ENCODE results near the gene LNPK.

The LNPK gene, protein sequence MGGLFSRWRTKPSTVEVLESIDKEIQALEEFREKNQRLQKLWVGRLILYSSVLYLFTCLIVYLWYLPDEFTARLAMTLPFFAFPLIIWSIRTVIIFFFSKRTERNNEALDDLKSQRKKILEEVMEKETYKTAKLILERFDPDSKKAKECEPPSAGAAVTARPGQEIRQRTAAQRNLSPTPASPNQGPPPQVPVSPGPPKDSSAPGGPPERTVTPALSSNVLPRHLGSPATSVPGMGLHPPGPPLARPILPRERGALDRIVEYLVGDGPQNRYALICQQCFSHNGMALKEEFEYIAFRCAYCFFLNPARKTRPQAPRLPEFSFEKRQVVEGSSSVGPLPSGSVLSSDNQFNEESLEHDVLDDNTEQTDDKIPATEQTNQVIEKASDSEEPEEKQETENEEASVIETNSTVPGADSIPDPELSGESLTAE

DNA sequence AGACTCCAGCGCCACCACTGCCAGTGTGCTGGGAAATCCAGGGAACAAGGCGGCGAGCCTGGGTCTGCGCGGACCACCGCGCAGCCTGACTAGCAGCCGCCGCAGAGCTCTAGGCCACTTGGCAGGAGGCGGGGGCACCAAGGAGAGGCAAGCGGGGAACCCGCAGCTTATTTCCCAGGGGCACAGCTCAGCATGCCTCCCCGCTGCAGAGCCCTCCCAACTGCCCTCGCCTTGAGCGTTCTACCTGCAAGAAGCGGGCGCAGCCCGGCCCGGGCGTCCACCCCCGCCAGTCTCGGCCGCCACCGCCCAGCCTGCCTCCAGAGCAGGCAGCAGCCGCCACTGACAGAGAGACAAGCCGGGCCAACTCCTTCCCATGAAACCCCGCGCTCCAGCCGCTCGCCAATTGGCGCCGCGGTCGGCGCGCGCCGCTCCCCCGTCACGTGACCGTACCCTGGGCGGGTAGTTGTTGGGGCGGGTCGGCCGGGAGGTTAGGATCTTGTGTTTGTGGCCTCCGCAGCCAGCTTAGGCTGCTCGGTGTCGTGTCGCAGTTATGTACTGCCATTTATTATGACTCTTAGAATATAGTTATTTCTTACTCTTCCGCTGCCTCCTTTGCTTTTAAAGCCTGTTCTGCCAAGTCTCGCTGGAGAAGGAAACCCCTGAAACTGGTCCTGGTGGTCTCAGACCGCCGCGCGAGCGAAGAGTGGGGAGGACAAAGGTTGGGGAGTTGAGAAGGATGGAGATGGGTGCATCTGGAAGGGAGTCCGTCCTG, at the start of gene LNPK:
Gene LNPK (minus strand): TSS at position 352 of the 772 bp plus-strand sequence. CDS start 6,683 bp downstream, outside the sequence.
- Mint-ChIP-seq H3K36me3 (no peaks in the 10 kb centered on the region), H3K4me3 (peak within 1 kb of the TSS; percentile 93), H3K27ac (peak within 1 kb of the TSS; percentile 71), H3K27me3 (peaks cover 1% of the 10 kb centered on the region), H3K9me3 (no peaks in the 10 kb centered on the region), H3K4me1 (peaks cover 13% of the 10 kb centered on the region)
- DNase-seq (ENCODE audit: low spot score in 2 of 2) = peak; percentile 84 to 86
- peak; percentile 91 for ATAC-seq (ENCODE audit: low read depth)

DNA sequence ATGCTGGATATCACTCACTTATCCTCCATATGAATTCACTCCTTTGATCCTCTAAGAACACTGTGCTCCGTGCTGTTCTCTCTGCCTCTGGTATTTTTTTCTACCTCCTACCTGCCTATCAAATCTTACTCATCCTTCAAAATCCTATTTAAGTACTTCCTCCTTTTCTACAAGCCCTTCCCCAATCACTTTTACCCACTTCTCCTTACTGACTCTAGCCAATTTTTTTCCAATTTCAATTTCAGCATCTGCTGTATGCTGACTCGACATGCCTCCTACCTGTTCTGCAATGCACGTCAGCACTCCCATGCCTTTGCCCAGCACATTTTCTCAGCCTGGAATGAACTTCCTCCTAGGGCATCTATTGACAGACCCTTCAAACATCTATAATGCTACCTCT, 37.3 kb upstream of the LNPK start:
- Mint-ChIP-seq H3K27ac (no peak overlapping the region), H3K36me3 (peaks cover 1% of the 10 kb centered on the region), H3K4me1 (peaks cover 4% of the 10 kb centered on the region), H3K9me3 (peaks cover 3% of the 10 kb centered on the region), H3K4me3 (no peak overlapping the region), H3K27me3 (peaks cover 5% of the 10 kb centered on the region)
- no peak for ATAC-seq (ENCODE audit: low read depth)
- DNase-seq (ENCODE audit: low spot score in 2 of 2) = no peak

DNA sequence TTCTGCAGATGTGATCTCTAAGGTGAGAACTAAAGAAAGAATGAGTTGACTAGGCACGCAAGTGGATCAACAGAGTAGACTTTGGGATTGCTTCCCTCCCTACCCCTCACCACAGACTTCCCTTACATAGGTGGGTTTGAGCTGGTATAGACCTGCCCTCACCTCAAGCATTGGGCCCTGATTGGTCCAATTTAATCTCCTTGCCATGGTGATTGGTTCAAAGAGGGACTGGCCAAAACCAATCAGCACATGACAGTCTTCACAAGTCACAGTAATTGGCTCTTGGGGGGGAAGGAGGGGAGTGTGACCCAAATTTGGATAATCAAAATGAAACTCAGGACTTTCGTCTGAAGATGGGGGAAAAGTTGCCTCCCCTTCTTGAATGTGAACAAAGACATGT, 36.6 kb upstream of the LNPK start:
- Mint-ChIP-seq H3K4me3 (no peak overlapping the region), H3K27ac (no peak overlapping the region), H3K4me1 (peaks cover 4% of the 10 kb centered on the region), H3K36me3 (peaks cover 1% of the 10 kb centered on the region), H3K27me3 (peaks cover 5% of the 10 kb centered on the region), H3K9me3 (peaks cover 2% of the 10 kb centered on the region)
- ATAC-seq (ENCODE audit: low read depth) (no peak), DNase-seq (ENCODE audit: low spot score in 2 of 2) (no peak)

DNA sequence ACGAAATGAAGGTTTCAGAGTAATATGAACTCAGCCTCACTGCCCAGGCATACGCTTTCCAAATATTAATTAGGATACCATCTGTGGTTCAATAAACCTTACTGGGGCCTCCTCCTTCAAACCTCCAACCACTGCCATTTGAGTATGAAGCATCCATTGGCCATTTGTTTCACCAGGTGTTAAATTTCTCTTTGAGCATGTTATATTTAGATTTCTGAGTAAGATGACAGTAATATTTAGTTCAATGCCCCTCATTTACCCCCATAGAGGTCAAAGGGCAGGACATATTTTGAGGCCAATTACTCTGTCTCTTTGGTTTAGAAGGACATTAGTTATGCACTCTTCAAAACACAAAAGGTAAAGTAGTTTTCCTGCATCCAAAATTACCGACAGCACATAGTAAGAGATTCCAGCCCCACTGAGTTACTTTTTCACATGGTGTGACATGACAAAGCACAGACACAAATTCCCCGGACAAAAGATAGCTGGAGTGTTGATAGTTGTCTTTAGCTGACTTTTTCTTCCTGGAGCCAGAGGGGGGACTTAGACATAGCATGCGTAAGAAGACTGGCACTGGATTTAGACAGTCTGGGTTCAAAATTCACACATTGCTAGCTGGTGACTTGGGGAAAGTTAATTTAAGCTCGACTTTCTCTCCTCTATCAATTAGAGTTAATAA, 33.1 kb upstream of the LNPK start:
- Mint-ChIP-seq H3K4me3 (no peak overlapping the region), H3K9me3 (no peaks in the 10 kb centered on the region), H3K27ac (no peak overlapping the region), H3K4me1 (peaks cover 4% of the 10 kb centered on the region), H3K27me3 (no peaks in the 10 kb centered on the region), H3K36me3 (no peaks in the 10 kb centered on the region)
- ATAC-seq (ENCODE audit: low read depth) (no peak), DNase-seq (ENCODE audit: low spot score in 2 of 2) (no peak)

DNA sequence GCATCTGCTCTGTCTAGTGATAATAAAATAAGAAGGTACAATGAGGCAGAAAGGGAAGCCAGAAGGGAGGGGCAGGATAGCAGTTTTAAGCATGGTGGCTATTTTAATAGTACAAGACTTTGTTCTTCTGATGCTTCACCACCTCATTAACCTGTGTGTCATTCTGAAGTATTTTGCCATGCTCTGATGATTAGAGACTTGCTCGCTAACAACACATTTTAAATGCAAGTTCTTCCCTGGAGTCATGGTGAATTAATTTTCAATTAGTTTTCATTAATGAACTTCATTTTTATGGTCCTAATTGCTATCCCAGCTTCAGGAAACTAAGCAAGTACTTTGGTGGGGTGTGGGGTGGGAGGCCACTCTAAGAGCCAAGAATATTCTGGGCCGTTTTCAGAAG, 25.7 kb upstream of the LNPK start:
- H3K27ac Mint-ChIP-seq = no peak overlapping the region
- peaks cover 4% of the 10 kb centered on the region for H3K27me3 Mint-ChIP-seq
- H3K4me1 Mint-ChIP-seq = no peaks in the 10 kb centered on the region
- no peak overlapping the region for H3K4me3 Mint-ChIP-seq
- H3K9me3 Mint-ChIP-seq = no peaks in the 10 kb centered on the region
- H3K36me3 Mint-ChIP-seq = no peaks in the 10 kb centered on the region
- ATAC-seq (ENCODE audit: low read depth) (no peak), DNase-seq (ENCODE audit: low spot score in 2 of 2) (no peak)

DNA sequence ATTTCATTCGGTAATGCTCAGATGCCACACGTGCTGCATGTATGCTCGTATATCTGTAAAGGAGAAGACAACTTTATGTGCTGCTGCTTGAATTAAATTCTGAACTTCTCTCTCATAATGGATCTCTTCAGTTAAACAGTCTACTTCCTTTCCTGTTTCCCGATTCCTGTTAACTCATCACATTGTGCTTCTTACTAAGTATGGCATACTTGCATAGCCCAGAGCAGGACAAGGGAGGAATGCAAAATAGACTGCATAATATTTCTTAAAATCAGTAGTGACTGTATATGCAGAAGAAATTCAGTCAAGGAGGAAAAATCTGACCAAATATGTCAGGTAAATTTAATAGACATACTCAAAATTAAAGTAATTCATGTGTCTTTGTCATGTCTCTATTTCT, 23.9 kb upstream of the LNPK start:
- no peak for DNase-seq (ENCODE audit: low spot score in 2 of 2)
- Mint-ChIP-seq H3K36me3 (no peaks in the 10 kb centered on the region), H3K4me3 (no peak overlapping the region), H3K9me3 (no peaks in the 10 kb centered on the region), H3K27me3 (peaks cover 6% of the 10 kb centered on the region), H3K27ac (no peak overlapping the region), H3K4me1 (no peaks in the 10 kb centered on the region)
- ATAC-seq (ENCODE audit: low read depth) = no peak

DNA sequence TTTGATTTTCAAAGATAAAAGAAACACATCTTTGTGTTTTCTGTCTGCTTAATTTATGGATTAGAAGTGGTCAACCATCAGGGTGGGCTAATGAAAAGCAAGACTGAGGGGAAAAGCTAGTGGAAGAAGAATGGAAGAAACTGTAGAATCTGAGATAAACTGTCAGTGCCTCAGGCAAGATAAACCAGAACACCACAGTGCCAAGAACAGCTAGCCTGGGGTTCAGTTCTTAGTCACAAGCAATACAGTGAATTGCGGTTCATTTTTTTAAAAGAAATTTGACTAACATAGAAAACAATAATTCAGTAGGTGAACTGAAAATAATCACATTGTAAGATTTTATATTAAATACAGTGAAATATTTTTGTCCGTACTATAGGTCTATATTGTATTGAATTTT, 22.0 kb upstream of the LNPK start:
- peaks cover 11% of the 10 kb centered on the region for H3K27me3 Mint-ChIP-seq
- H3K4me1 Mint-ChIP-seq = no peaks in the 10 kb centered on the region
- no peak for ATAC-seq (ENCODE audit: low read depth)
- no peak overlapping the region for H3K4me3 Mint-ChIP-seq
- H3K36me3 Mint-ChIP-seq = peaks cover 4% of the 10 kb centered on the region
- no peak for DNase-seq (ENCODE audit: low spot score in 2 of 2)
- H3K27ac Mint-ChIP-seq = no peak overlapping the region
- no peaks in the 10 kb centered on the region for H3K9me3 Mint-ChIP-seq

DNA sequence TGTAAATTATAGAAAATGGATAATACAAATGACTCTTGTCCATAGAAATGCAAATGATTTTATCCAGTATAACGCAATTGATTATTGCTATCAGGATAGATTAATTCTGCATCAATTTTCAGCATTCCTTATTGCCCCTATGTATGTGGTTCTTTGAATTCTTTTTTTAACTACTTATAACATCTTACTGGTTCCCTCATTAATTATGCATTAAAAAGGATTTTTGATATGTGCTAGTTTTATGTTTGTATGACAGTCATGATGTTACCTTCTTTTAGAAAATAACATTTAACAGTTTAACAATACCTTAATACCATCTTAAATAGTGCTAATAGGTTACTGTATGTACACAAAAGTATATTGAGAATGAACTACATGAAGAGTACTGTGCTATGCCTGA, 20.0 kb upstream of the LNPK start:
- no peaks in the 10 kb centered on the region for H3K9me3 Mint-ChIP-seq
- H3K4me1 Mint-ChIP-seq = no peaks in the 10 kb centered on the region
- no peak overlapping the region for H3K27ac Mint-ChIP-seq
- H3K4me3 Mint-ChIP-seq = no peak overlapping the region
- H3K36me3 Mint-ChIP-seq = peaks cover 4% of the 10 kb centered on the region
- no peak for ATAC-seq (ENCODE audit: low read depth)
- no peak for DNase-seq (ENCODE audit: low spot score in 2 of 2)
- peaks cover 13% of the 10 kb centered on the region for H3K27me3 Mint-ChIP-seq

DNA sequence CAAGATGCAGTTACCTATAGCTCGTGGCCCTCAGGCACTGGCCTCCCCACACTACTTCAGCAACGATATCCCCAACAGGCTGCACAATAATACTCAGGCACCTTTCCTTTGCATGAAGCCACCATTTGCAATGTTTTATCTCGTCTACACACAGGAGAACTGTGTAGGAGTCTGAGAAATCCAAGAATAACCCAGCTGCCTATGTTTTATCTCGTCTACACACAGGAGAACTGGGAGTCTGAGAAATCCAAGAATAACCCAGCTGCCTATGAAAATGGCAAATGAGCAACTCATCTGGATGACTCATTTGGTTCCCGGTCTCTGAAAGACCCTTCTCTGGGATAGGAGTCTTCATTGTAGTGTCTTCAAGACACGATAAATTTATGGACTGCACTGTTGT, 18.3 kb upstream of the LNPK start:
- Mint-ChIP-seq H3K4me1 (no peaks in the 10 kb centered on the region), H3K27me3 (peaks cover 13% of the 10 kb centered on the region), H3K36me3 (peaks cover 4% of the 10 kb centered on the region), H3K9me3 (no peaks in the 10 kb centered on the region), H3K27ac (no peak overlapping the region), H3K4me3 (no peak overlapping the region)
- no peak for DNase-seq (ENCODE audit: low spot score in 2 of 2)
- ATAC-seq (ENCODE audit: low read depth) = no peak

DNA sequence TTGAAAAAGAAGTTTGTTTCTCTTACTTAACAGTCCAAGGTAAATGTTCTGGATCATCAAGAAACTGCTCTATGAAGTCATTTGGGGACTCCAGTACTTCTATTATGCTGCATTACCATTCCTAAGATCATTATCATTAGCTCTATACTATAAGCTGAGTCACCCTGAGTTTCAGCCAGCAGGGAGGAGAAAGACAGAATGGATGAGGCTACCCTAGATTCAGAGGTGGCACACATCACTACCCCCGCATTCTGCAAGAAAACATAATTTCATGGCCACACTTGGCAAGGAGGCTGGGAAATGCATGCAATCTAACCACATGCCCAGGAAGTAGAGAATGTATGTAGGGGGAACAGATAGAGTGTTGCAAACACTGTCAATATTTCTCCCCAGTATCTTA, 16.6 kb upstream of the LNPK start:
- Mint-ChIP-seq H3K4me1 (no peaks in the 10 kb centered on the region), H3K9me3 (no peaks in the 10 kb centered on the region), H3K27ac (no peak overlapping the region), H3K27me3 (peaks cover 14% of the 10 kb centered on the region), H3K4me3 (no peak overlapping the region), H3K36me3 (peaks cover 4% of the 10 kb centered on the region)
- ATAC-seq (ENCODE audit: low read depth) (no peak), DNase-seq (ENCODE audit: low spot score in 2 of 2) (no peak)

DNA sequence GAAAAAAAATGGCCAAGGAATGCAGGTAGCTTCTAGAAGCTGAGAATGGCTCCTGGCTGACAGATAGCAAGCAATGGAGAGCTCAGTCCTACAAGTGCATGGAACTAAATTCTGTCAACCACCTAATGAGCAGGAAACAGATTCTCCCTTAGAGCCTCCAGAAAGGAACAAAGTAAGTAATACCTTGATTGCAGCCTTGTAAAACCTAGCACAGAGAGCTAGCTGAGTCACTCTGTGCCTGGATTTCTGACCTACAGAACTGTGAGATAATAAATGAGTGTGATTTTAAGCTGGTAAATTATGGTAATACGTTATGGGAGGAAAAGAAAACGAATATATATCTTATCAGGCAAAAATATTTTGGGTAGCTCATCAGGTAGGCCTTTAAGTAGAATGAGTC, 7.4 kb upstream of the LNPK start:
- no peak for DNase-seq (ENCODE audit: low spot score in 2 of 2)
- no peaks in the 10 kb centered on the region for H3K9me3 Mint-ChIP-seq
- peaks cover 3% of the 10 kb centered on the region for H3K27me3 Mint-ChIP-seq
- H3K27ac Mint-ChIP-seq = no peak overlapping the region
- no peaks in the 10 kb centered on the region for H3K36me3 Mint-ChIP-seq
- H3K4me1 Mint-ChIP-seq = no peaks in the 10 kb centered on the region
- no peak for ATAC-seq (ENCODE audit: low read depth)
- no peak overlapping the region for H3K4me3 Mint-ChIP-seq

DNA sequence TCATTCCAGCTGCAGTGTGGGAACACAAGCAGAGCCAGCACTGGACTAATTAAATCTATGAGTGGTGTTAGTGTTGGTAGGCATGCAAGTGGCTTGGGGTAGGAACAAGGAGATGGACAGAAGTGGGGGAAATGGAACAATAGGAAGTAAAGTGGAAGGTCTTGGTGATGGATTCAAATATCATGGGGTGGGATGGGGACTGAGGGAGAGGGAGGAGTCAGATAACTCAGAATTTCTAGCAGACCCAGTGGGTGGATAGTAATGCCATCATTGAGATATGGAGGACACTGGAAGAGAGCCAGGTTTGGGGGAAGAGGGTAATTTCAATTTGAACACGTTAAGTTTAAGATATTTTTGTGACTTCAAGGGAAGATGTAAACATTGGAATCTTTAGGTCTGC, 2.9 kb upstream of the LNPK start:
- Mint-ChIP-seq H3K9me3 (no peaks in the 10 kb centered on the region), H3K27me3 (peaks cover 1% of the 10 kb centered on the region), H3K27ac (no peak overlapping the region), H3K36me3 (no peaks in the 10 kb centered on the region), H3K4me3 (no peak overlapping the region), H3K4me1 (peaks cover 8% of the 10 kb centered on the region)
- ATAC-seq (ENCODE audit: low read depth) = no peak
- DNase-seq (ENCODE audit: low spot score in 2 of 2) = no peak

DNA sequence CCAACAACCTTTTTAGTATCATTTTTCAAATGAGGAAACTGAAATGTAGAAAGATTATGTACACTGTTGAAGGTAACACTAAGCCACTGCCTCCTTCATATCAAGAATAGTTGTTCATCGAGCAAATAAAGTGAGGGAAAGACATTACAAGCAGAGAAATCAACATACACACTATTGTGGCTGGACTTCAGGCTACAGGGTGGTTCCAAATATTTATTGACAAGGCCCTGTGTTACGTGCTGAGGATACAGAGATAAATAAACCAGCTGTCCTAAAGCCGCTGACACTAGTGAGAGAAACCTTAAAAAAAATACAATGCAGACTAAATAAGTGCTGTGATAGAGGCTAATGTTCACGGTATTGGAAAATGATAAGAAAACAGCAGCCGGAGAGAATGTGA, 1.9 kb upstream of the LNPK start:
- no peak overlapping the region for H3K27ac Mint-ChIP-seq
- H3K36me3 Mint-ChIP-seq = no peaks in the 10 kb centered on the region
- no peaks in the 10 kb centered on the region for H3K9me3 Mint-ChIP-seq
- DNase-seq (ENCODE audit: low spot score in 2 of 2) = no peak
- no peak overlapping the region for H3K4me3 Mint-ChIP-seq
- no peak for ATAC-seq (ENCODE audit: low read depth)
- peaks cover 1% of the 10 kb centered on the region for H3K27me3 Mint-ChIP-seq
- H3K4me1 Mint-ChIP-seq = peaks cover 13% of the 10 kb centered on the region

DNA sequence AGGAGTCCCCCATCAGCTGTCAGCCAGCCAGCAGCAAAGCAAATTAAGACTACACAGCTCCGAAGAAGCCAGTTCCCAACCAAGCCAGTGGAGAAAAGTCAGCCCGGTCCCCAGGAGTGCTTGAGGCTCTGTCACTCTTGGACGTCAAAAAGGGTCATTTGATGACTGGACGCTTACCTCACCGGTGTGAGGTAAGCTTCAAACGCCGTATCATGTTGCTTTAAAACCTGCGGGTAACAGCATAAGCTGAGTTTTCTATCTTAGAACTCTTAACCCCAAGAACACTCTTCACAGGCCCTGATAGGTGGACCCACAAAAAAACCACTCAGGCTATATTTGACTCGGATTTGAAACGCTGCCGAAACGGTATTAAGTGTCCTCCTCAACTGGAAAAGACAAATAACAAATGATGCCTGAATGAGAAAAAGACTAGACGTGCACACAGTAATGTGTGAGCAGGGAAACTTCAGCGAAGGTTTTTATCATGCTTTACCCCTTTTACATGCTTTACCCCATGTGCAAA, 682 bp upstream of the LNPK start:
- no peak for ATAC-seq (ENCODE audit: low read depth)
- peaks cover 13% of the 10 kb centered on the region for H3K4me1 Mint-ChIP-seq
- DNase-seq (ENCODE audit: low spot score in 2 of 2) = no peak
- H3K9me3 Mint-ChIP-seq = no peaks in the 10 kb centered on the region
- peak overlapping the region; percentile 93 for H3K4me3 Mint-ChIP-seq
- H3K27me3 Mint-ChIP-seq = peaks cover 1% of the 10 kb centered on the region
- H3K27ac Mint-ChIP-seq = peak overlapping the region; percentile 71
- H3K36me3 Mint-ChIP-seq = no peaks in the 10 kb centered on the region

All from memory B cell (primary cell).